Stimulated activated CD4-positive, alpha-beta T cell treated with anti-CD3 and anti-CD28 coated beads, Interleukin-15, amount 100 ng/mL, for 48 hours (primary cell): Measurements from ENCODE around the gene CST8.

Source experiments
- DNase-seq, 2 donors: peaks; one replicate each; pipeline ENCODE4 v3.0.0-alpha.2; 2020; ENCODE audit warnings: low read depth in 2 of 2

The CST8 gene

GRCh38 chr20:23524146-23524545 lies 33.2 kb downstream of the CST8 start:
- DNase-seq: no peak

- no peak for DNase-seq
These were observed 35.9 kb downstream of the CST8 start for GRCh38 chr20:23526850-23527249.

DNA sequence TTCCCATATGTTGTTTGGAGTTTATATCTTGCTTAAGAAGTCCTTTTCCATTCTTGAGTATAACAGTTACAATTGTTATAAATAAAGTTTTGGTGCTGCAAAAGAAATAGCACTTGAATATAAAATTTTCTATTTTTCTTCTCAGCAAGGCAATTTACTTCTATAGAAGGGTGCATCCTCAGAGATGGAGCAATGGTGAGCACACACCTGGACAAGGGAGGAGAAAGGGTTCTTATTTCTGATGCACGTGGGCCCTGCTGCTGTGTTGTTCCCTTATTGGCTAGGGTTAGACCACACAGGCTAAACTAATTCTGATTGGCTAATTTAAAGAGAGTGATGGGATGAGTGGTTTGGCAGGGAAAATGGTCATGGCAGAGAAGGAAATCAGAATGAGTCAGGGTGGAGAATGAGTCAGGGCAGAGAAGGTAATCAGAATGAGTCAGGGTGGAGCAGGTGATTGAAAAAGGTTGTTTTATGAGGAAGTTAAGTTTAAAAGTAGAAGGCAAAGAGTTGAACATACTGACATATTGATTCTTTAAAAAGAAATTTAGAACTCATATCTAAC lies 38.0 kb downstream of the CST8 start:
- DNase-seq: no peak

- DNase-seq: no peak
These were observed 40.1 kb downstream of the CST8 start for GRCh38 chr20:23530937-23531567.

GRCh38 chr20:23532533-23532932 lies 41.6 kb downstream of the CST8 start:
- DNase-seq: no peak

GRCh38 chr20:23533161-23533560 lies 42.2 kb downstream of the CST8 start:
- DNase-seq: no peak

- no peak for DNase-seq
These were observed 44.1 kb downstream of the CST8 start for GRCh38 chr20:23534801-23535593.

- no peak for DNase-seq
These were observed 45.5 kb downstream of the CST8 start for GRCh38 chr20:23536328-23536974.

- DNase-seq: no peak
These were observed 46.1 kb downstream of the CST8 start for GRCh38 chr20:23537030-23537429.

DNA sequence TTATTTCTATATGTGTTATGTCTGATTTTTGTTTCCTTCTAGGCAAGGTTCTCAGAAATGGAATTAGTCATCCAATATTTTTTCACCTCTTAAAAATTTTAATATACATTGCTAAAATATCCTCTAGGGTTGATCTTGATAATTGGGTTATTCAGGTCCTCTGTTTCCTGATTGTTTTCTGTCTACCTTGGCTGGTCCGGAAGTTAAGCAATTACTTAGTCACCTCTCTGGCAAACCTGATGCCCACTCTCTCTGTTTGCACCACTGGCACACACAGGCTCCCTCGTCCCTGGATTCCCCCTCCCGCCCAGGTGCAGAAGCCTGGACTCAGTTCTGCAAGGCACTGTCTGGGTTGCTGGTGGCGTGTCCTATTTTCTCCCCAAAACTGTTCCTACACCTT lies 49.7 kb downstream of the CST8 start:
- DNase-seq: no peak

- DNase-seq: no peak
These were observed 50.4 kb downstream of the CST8 start for GRCh38 chr20:23541330-23541729.

DNA sequence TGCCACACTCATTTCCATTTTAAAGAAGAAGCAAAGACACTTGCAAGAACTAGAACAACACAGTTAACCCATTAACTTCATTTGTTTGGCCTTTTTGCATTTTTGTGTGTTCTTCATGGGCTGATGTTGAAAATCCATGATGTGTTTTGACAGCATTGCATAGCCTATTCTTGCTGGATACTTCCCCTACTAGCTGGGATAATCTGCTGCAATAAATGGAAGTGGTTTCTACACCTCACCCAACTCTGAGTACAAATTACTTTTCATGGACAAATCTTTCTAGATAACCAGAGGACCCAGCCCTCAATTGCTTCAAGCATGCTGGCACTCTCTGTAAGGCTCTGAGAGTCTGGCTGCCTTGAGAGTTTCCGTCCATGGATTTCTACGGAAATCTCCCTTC lies 50.9 kb downstream of the CST8 start:
- no peak for DNase-seq

- no peak for DNase-seq
These were observed 51.9 kb downstream of the CST8 start for GRCh38 chr20:23542801-23543200.

- DNase-seq: no peak
These were observed 53.2 kb downstream of the CST8 start for GRCh38 chr20:23544133-23544532.
